Non-pigmented ciliary epithelial cell (primary cell): ENCODE measurements around the gene HPSE.

Experiments used
- DNase-seq: peaks from one replicate; pipeline ENCODE4 v3.0.0-alpha.2; 2010; ENCODE audit warnings: low read depth

HPSE gene

DNA sequence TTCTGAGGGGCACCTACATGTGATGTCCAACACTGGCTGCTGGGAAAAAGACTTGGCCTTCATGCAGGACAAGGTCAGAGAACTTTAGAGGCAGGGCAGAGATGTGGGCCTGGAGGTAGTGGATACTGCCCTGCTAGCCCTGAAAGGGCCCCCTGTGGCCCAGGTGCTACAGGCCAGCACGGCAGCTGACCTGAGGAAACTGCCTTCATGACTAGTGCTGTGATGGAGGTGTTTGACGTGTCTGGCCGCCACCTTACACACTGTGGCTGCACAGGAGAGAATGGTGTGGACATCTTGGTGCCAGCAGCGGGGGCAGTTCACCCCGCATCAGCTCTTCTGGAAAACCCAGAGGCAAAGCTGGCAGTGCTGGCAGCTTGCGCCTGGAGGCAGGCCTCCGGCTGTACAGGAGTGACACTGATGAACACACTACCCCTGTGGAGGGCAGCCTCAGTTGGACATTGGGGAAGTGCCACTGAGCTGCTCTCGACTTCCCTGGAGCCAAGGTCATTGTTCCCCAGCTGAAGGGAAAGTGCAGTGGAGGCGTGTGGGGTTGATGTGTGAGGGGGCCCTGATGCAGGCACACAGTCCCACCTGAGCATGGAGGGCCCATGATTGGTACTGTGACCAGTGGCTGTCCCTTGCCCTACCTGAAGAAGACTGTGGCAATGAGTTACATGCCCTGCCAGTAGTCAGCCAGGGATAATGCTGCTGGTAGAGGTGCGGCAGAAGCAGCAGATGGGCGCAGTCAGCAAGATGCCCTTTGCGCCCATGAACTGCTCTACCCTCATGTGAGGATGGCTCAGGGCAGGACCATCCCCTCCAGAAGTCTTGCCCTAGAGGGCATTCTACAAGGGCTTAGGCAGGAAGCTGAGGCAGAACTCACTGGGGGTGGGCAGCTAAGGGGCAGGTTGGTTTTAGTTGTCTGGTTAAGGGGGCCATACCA is 87.0 kb downstream of the HPSE start:
- no peak for DNase-seq
